Measurements from ENCODE around the gene SLC6A19. TPM values are rescaled to one million over a fixed set of nuclear protein-coding genes. Genes with fewer than 3 reads are reported as not detected.

SLC6A19 gene
- total and polyA plus RNA-seq, 2 experiments from 2014 or later = 0.09 to 0.32 TPM

GRCh38 chr5:1167361-1167727 lies 34.1 kb upstream of the SLC6A19 start:
- TF ChIP-seq, protein P1, sequence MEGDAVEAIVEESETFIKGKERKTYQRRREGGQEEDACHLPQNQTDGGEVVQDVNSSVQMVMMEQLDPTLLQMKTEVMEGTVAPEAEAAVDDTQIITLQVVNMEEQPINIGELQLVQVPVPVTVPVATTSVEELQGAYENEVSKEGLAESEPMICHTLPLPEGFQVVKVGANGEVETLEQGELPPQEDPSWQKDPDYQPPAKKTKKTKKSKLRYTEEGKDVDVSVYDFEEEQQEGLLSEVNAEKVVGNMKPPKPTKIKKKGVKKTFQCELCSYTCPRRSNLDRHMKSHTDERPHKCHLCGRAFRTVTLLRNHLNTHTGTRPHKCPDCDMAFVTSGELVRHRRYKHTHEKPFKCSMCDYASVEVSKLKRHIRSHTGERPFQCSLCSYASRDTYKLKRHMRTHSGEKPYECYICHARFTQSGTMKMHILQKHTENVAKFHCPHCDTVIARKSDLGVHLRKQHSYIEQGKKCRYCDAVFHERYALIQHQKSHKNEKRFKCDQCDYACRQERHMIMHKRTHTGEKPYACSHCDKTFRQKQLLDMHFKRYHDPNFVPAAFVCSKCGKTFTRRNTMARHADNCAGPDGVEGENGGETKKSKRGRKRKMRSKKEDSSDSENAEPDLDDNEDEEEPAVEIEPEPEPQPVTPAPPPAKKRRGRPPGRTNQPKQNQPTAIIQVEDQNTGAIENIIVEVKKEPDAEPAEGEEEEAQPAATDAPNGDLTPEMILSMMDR (IDR thresholded peaks at IDR 0.05; ENCODE audit: low read depth, low read length) = no peak
- H3K36me3 ChIP-seq = no peaks in the 10 kb centered on the region
- no peaks in the 10 kb centered on the region for H3K27me3 ChIP-seq
- no peaks in the 10 kb centered on the region for H3K4me1 ChIP-seq (ENCODE audit: low read depth)
- H3K4me3 ChIP-seq = no peak overlapping the region
- H3K9me3 ChIP-seq (ENCODE audit: low read depth) = no peaks in the 10 kb centered on the region
- no peak for DNase-seq (ENCODE audit: low read depth in 1 of 2, low spot score in 1 of 2)
- no peak overlapping the region for H3K27ac ChIP-seq

GRCh38 chr5:1167728-1168709 lies 33.4 kb upstream of the SLC6A19 start:
- TF ChIP-seq, protein P1 (IDR thresholded peaks at IDR 0.05; ENCODE audit: low read depth, low read length) = peak; percentile 77
- Histone ChIP-seq H3K9me3 (ENCODE audit: low read depth) (no peaks in the 10 kb centered on the region), H3K36me3 (no peaks in the 10 kb centered on the region), H3K27ac (no peak overlapping the region), H3K4me1 (ENCODE audit: low read depth) (no peaks in the 10 kb centered on the region), H3K27me3 (no peaks in the 10 kb centered on the region), H3K4me3 (peak overlapping the region; percentile 17)
- peak; percentile 81 to 82 for DNase-seq (ENCODE audit: low read depth in 1 of 2, low spot score in 1 of 2)

GRCh38 chr5:1168796-1169195 lies 32.6 kb upstream of the SLC6A19 start:
- no peak for DNase-seq (ENCODE audit: low read depth in 1 of 2, low spot score in 1 of 2)
- Histone ChIP-seq H3K4me3 (no peak overlapping the region), H3K27me3 (no peaks in the 10 kb centered on the region), H3K4me1 (ENCODE audit: low read depth) (no peaks in the 10 kb centered on the region), H3K36me3 (no peaks in the 10 kb centered on the region), H3K9me3 (ENCODE audit: low read depth) (no peaks in the 10 kb centered on the region), H3K27ac (no peak overlapping the region)
- TF ChIP-seq, protein P1 (IDR thresholded peaks at IDR 0.05; ENCODE audit: low read depth, low read length) = no peak

DNA sequence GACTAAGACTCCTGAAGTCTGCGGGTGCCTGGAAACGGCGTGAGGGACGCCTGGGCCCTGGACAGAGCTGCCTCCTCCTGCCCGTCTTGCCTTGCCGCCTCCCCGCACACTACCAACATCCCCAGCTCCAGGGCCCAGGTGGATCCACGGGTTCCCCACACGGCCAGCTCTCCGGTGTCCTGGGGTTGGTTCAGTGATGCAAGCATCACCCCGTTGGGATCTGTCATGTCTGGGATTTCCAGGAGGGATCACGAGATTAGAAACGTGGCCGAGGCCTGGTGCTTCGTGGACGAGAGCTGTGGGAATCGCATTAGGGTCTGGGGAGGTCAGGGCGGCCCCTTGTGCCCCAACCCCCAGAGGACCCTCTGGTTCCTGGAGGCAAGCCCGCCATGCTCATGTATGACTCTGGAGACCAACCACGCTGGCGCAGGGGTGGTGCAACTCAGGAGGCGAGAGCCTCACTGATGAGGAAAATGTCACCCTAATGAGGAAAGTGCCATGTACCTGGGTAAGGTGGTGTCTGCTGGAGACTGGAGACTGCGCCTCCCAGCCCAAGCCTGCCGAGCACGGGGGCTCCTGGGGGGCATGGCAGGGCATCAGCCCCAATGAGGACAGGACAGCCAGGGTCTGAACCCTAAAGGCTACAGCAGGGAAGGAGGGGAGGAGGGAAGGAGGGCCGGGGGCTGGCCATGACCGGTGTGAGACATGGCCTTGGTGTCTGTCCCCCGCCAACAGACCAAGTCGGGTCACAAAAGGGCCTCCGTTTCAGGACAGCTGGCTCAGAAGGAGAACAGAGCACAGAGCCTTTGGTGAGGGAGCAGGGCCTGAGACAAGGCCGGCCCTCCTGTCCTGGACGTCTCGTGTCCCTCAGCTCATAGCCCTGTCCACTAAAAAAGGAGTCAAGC lies 31.9 kb upstream of the SLC6A19 start:
- Histone ChIP-seq H3K27me3 (no peaks in the 10 kb centered on the region), H3K27ac (no peak overlapping the region), H3K4me3 (no peak overlapping the region), H3K9me3 (ENCODE audit: low read depth) (no peaks in the 10 kb centered on the region), H3K36me3 (no peaks in the 10 kb centered on the region), H3K4me1 (ENCODE audit: low read depth) (no peaks in the 10 kb centered on the region)
- TF ChIP-seq, protein P1 (IDR thresholded peaks at IDR 0.05; ENCODE audit: low read depth, low read length) = no peak
- no peak for DNase-seq (ENCODE audit: low read depth in 1 of 2, low spot score in 1 of 2)

GRCh38 chr5:1171340-1171941 lies 30.0 kb upstream of the SLC6A19 start:
- Histone ChIP-seq H3K27ac (no peak overlapping the region), H3K4me1 (ENCODE audit: low read depth) (no peaks in the 10 kb centered on the region), H3K9me3 (ENCODE audit: low read depth) (no peaks in the 10 kb centered on the region), H3K36me3 (no peaks in the 10 kb centered on the region), H3K27me3 (no peaks in the 10 kb centered on the region), H3K4me3 (no peak overlapping the region)
- TF ChIP-seq, protein P1 (IDR thresholded peaks at IDR 0.05; ENCODE audit: low read depth, low read length) = no peak
- peak in 1 of 2 donors; percentile 63 for DNase-seq (ENCODE audit: low read depth in 1 of 2, low spot score in 1 of 2)

Measured in cardiac muscle cell (in vitro differentiated cells and primary cell).